ENCODE results near the gene PIK3R1. TPM values are rescaled to one million over a fixed set of nuclear protein-coding genes. Genes with fewer than 3 reads are reported as not detected.

The PIK3R1 gene
- total RNA-seq, 6 experiments from 2014 or later: 36.3 to 173 (median 72.8) TPM

DNA sequence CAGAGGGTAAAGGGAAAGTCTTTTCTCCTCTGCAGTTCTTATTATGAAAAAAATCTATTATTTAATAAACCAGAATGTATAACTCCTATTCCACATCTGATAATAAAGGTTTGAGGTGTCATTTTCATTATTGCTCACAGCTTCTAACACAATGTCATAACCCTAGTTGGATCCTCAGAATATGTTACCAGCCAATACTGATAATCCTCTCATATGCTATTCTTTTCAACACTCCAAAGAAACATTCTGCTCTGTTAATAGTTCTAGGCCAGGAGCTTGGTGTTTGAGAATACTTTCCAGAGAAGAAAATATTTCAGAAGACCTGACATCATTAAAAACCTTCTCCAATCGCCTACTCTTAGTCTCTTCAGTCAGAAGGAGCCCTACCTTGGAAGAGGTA lies 127.1 kb downstream of the PIK3R1 start:
- H3K4me3 ChIP-seq: no peak overlapping the region
- H3K9me3 ChIP-seq: no peaks in the 10 kb centered on the region
- ATAC-seq: no peak
- no peaks in the 10 kb centered on the region for H3K36me3 ChIP-seq
- WGBS (ENCODE audit: insufficient coverage, low coverage, low lambda C conversion rate, missing lambda C conversion rate): 100% methylated on average over 1 of the region's 1 CpG
- no peak overlapping the region for H3K27ac ChIP-seq
- intact Hi-C loops (cut with DNase I): no loop called here
- DNase-seq: no peak
- TF ChIP-seq, protein P1, sequence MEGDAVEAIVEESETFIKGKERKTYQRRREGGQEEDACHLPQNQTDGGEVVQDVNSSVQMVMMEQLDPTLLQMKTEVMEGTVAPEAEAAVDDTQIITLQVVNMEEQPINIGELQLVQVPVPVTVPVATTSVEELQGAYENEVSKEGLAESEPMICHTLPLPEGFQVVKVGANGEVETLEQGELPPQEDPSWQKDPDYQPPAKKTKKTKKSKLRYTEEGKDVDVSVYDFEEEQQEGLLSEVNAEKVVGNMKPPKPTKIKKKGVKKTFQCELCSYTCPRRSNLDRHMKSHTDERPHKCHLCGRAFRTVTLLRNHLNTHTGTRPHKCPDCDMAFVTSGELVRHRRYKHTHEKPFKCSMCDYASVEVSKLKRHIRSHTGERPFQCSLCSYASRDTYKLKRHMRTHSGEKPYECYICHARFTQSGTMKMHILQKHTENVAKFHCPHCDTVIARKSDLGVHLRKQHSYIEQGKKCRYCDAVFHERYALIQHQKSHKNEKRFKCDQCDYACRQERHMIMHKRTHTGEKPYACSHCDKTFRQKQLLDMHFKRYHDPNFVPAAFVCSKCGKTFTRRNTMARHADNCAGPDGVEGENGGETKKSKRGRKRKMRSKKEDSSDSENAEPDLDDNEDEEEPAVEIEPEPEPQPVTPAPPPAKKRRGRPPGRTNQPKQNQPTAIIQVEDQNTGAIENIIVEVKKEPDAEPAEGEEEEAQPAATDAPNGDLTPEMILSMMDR (IDR thresholded peaks at IDR 0.05): no peak
- no peak for TF ChIP-seq POLR2A (IDR thresholded peaks at IDR 0.05)
- no peaks in the 10 kb centered on the region for H3K27me3 ChIP-seq
- no peaks in the 10 kb centered on the region for H3K4me1 ChIP-seq

DNA sequence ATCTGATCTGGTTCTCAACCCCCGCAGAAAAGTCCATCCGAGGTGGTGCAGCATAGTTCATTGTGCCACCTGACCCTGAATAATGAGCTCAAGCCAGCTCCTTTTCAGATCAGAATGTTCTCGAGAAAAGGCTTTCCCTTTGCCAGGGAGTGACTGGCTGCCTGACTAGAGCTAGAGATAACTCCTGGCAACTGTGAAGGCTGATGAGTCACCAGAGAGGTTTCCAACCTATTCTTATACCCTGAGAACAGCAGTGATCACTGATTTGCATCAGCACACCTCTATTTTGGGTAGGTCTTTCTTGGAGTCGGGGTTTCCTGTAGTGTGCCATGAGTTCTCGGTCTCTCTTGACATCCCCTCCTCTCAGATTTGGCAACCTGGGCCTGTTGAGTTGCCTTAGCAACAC lies 127.9 kb downstream of the PIK3R1 start:
- peak in 2 of 4 donors; percentile 29 to 69 for ATAC-seq
- Histone ChIP-seq H3K4me3 (no peak overlapping the region), H3K27ac (no peak overlapping the region), H3K9me3 (no peaks in the 10 kb centered on the region), H3K27me3 (no peaks in the 10 kb centered on the region), H3K4me1 (no peaks in the 10 kb centered on the region), H3K36me3 (no peaks in the 10 kb centered on the region)
- TF ChIP-seq, protein P1 (IDR thresholded peaks at IDR 0.05): no peak
- TF ChIP-seq POLR2A (IDR thresholded peaks at IDR 0.05): no peak
- DNase-seq: no peak
- intact Hi-C loops (cut with DNase I): no loop called here
- WGBS (ENCODE audit: insufficient coverage, low coverage, low lambda C conversion rate, missing lambda C conversion rate): 80% methylated on average over 3 of the region's 5 CpGs

DNA sequence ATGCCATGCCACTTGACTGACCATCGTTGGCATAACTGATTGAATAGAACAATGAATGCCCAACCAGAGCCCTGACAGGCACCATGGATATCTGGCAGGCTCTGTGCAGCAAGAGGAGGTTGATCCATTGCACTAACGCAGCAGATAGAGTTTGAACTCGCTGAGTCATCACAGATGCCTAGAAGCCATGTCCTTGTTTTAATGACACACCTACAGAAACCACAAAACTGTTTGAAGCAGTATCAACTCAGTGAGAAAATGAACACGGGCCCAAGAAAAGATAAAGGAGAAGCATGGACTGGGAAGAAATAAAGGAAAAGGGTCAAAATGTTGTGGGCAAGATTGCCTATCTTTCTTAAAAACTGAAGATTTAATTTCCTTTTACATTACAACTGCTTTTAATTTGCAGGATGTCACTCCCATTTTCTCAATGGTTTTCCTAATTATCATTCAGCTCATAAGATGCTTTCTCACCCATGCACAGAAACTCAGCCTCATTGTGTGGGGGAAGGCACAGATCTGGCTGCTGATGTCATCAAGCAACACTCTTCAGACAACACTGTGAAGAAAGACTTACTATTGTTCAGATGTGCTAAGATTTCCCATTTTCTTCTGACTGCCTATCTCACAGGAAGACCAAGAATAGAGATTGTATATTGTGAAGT lies 129.0 kb downstream of the PIK3R1 start:
- 55% methylated on average over 4 of the region's 4 CpGs for WGBS (ENCODE audit: insufficient coverage, low coverage, low lambda C conversion rate, missing lambda C conversion rate)
- Histone ChIP-seq H3K4me1 (no peaks in the 10 kb centered on the region), H3K4me3 (no peak overlapping the region), H3K27me3 (no peaks in the 10 kb centered on the region), H3K9me3 (no peaks in the 10 kb centered on the region), H3K27ac (no peak overlapping the region), H3K36me3 (no peaks in the 10 kb centered on the region)
- intact Hi-C loops (cut with DNase I): no loop called here
- DNase-seq (no peak), ATAC-seq (peak; percentile 17 to 63 (median 48))
- TF ChIP-seq POLR2A (IDR thresholded peaks at IDR 0.05): no peak
- TF ChIP-seq, protein P1 (IDR thresholded peaks at IDR 0.05): no peak

DNA sequence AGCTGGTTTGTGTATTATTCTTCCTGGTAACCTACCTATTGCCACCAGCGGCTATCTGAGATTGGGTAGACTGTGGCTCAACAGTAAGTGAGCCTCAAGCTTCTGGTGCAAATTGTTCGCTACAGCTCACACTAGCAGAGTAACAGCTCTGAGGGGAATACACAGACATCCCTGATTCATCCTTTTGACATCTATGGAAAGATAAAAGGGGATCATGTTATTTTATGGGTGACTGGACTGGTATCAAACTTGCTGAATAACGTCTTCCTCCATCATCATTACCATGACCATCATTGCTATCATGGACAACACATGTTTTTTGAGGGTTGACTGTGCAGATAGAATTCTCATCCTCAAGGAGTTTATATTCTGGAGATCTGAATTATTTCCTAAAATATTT lies 129.6 kb downstream of the PIK3R1 start:
- no peak overlapping the region for H3K27ac ChIP-seq
- H3K9me3 ChIP-seq: no peaks in the 10 kb centered on the region
- 80% methylated on average over 1 of the region's 3 CpGs for WGBS (ENCODE audit: insufficient coverage, low coverage, low lambda C conversion rate, missing lambda C conversion rate)
- no peaks in the 10 kb centered on the region for H3K4me1 ChIP-seq
- no peak for DNase-seq
- H3K36me3 ChIP-seq: no peaks in the 10 kb centered on the region
- ATAC-seq: no peak
- intact Hi-C loops (cut with DNase I): no loop called here
- H3K4me3 ChIP-seq: no peak overlapping the region
- no peaks in the 10 kb centered on the region for H3K27me3 ChIP-seq
- no peak for TF ChIP-seq POLR2A (IDR thresholded peaks at IDR 0.05)
- TF ChIP-seq, protein P1 (IDR thresholded peaks at IDR 0.05): no peak
